NT2/D1 (cell line): ENCODE results near the gene NACA2.
"Not testable (repeated sequence)": the region's sequence is repeated elsewhere in the genome, so short reads cannot be mapped to it uniquely, and the experiment has no call there.

Experiments
- DNase-seq: peaks from one replicate; pipeline ENCODE4 v3.0.0-alpha.2; 2011; ENCODE audit warnings: low read depth, low spot score
- H3K27me3 ChIP-seq: 2 replicates; pipeline ENCODE4 v1.6.0; 2011; ENCODE audit warnings: mild to moderate bottlenecking; ENCODE audit not compliant: insufficient read length, insufficient read depth
- H3K36me3 ChIP-seq: 2 replicates; pipeline ENCODE4 v1.6.1; 2011; ENCODE audit warnings: mild to moderate bottlenecking, low read length, mixed read lengths; ENCODE audit not compliant: insufficient read depth, insufficient read length
- H3K4me1 ChIP-seq: 2 replicates; pipeline ENCODE4 v1.5.1; 2011; ENCODE audit not compliant: insufficient read depth, insufficient read length
- H3K4me3 ChIP-seq: 2 replicates; pipeline ENCODE4 v1.5.1; 2011; ENCODE audit warnings: low read depth; ENCODE audit not compliant: insufficient read length
- H3K9ac ChIP-seq: 2 replicates; pipeline ENCODE4 v1.6.0; 2011; ENCODE audit warnings: low read depth; ENCODE audit not compliant: insufficient read length
- H3K9me3 ChIP-seq: 2 replicates; pipeline ENCODE4 v1.5.1; 2011; ENCODE audit warnings: mild to moderate bottlenecking, low read length; ENCODE audit not compliant: insufficient read depth
- SUZ12 ChIP-seq: IDR thresholded peaks from 2 replicates; pipeline ENCODE4 v1.6.1; 2011; ENCODE audit not compliant: insufficient read length, insufficient read depth; ENCODE audit errors: extremely low read depth
- YY1 ChIP-seq: IDR thresholded peaks from 2 replicates; pipeline ENCODE4 v1.6.1; 2011; ENCODE audit not compliant: insufficient read length, insufficient read depth
- ZNF274 ChIP-seq: IDR thresholded peaks from 2 replicates; pipeline ENCODE4 v1.6.1; 2011; ENCODE audit warnings: mild to moderate bottlenecking, low read depth, low read length

NACA2 gene

GRCh38 chr17:61578645-61579044, 12.4 kb downstream of the NACA2 start:
- H3K9ac ChIP-seq = no peak overlapping the region
- no peak for DNase-seq
- H3K4me3 ChIP-seq = no peak overlapping the region
- H3K27me3 ChIP-seq = no peaks in the 10 kb centered on the region
- no peaks in the 10 kb centered on the region for H3K4me1 ChIP-seq
- no peak for TF ChIP-seq ZNF274
- no peak for TF ChIP-seq SUZ12
- TF ChIP-seq YY1 = no peak
- no peaks in the 10 kb centered on the region for H3K9me3 ChIP-seq
- no peaks in the 10 kb centered on the region for H3K36me3 ChIP-seq

- Histone ChIP-seq H3K9ac (no peak overlapping the region), H3K4me1 (no peaks in the 10 kb centered on the region), H3K27me3 (no peaks in the 10 kb centered on the region), H3K9me3 (peaks cover 6% of the 10 kb centered on the region), H3K36me3 (no peaks in the 10 kb centered on the region), H3K4me3 (no peak overlapping the region)
- DNase-seq = no peak
- no peak for TF ChIP-seq SUZ12
- TF ChIP-seq YY1 = no peak
- no peak for TF ChIP-seq ZNF274
Measured at GRCh38 chr17:61575983-61576382, 15.0 kb downstream of the NACA2 start.

GRCh38 chr17:61575352-61575975, 15.6 kb downstream of the NACA2 start:
- no peak overlapping the region for H3K9ac ChIP-seq
- no peak for DNase-seq
- no peaks in the 10 kb centered on the region for H3K36me3 ChIP-seq
- TF ChIP-seq YY1 (no peak), ZNF274 (no peak), SUZ12 (no peak)
- H3K27me3 ChIP-seq = no peaks in the 10 kb centered on the region
- no peak overlapping the region for H3K4me3 ChIP-seq
- H3K4me1 ChIP-seq = no peaks in the 10 kb centered on the region
- H3K9me3 ChIP-seq = peaks cover 11% of the 10 kb centered on the region

GRCh38 chr17:61574542-61575351, 16.3 kb downstream of the NACA2 start:
- no peak for DNase-seq
- Histone ChIP-seq H3K9me3 (peaks cover 19% of the 10 kb centered on the region), H3K27me3 (no peaks in the 10 kb centered on the region), H3K36me3 (no peaks in the 10 kb centered on the region), H3K9ac (no peak overlapping the region), H3K4me1 (no peaks in the 10 kb centered on the region), H3K4me3 (no peak overlapping the region)
- no peak for TF ChIP-seq SUZ12
- TF ChIP-seq ZNF274 = no peak
- no peak for TF ChIP-seq YY1

- H3K36me3 ChIP-seq, H3K9ac ChIP-seq, H3K4me1 ChIP-seq, H3K4me3 ChIP-seq, DNase-seq, H3K27me3 ChIP-seq: not testable (repeated sequence)
- peaks cover 20% of the 10 kb centered on the region for H3K9me3 ChIP-seq
Measured at GRCh38 chr17:61572547-61572946, 18.5 kb downstream of the NACA2 start.

- H3K9ac ChIP-seq = no peak overlapping the region
- H3K27me3 ChIP-seq = no peaks in the 10 kb centered on the region
- H3K36me3 ChIP-seq = no peaks in the 10 kb centered on the region
- no peak overlapping the region for H3K4me3 ChIP-seq
- H3K9me3 ChIP-seq = peaks cover 20% of the 10 kb centered on the region
- TF ChIP-seq ZNF274 (no peak), YY1 (no peak), SUZ12 (no peak)
- H3K4me1 ChIP-seq = no peaks in the 10 kb centered on the region
- no peak for DNase-seq
Measured at GRCh38 chr17:61571624-61572023, 19.4 kb downstream of the NACA2 start.

GRCh38 chr17:61570118-61570517, 20.9 kb downstream of the NACA2 start:
- Histone ChIP-seq H3K27me3 (no peaks in the 10 kb centered on the region), H3K4me1 (no peaks in the 10 kb centered on the region), H3K9me3 (peaks cover 20% of the 10 kb centered on the region), H3K4me3 (no peak overlapping the region), H3K9ac (no peak overlapping the region), H3K36me3 (no peaks in the 10 kb centered on the region)
- DNase-seq = no peak
- no peak for TF ChIP-seq YY1
- TF ChIP-seq SUZ12 = no peak
- no peak for TF ChIP-seq ZNF274

GRCh38 chr17:61569525-61569924, 21.5 kb downstream of the NACA2 start:
- H3K9me3 ChIP-seq = peaks cover 20% of the 10 kb centered on the region
- not testable (repeated sequence) for DNase-seq, H3K36me3 ChIP-seq, H3K27me3 ChIP-seq, H3K4me3 ChIP-seq, H3K9ac ChIP-seq, H3K4me1 ChIP-seq
